Dendritic cell treated with granulocyte-macrophage colony-stimulating factor and Interleukin-4, amounts not matched to agents 40 ng/mL and 50 ng/mL, for 4 days (primary cell): ENCODE results near the gene ACP4.
"Not testable (repeated sequence)": the region's sequence is repeated elsewhere in the genome, so short reads cannot be mapped to it uniquely, and the experiment has no call there.

Experiments used
- H3K27ac Mint-ChIP-seq: one replicate; pipeline ENCODE4 v1.8.0; 2022; ENCODE audit warnings: mild to moderate bottlenecking, mixed read lengths
- H3K27me3 Mint-ChIP-seq: one replicate; pipeline ENCODE4 v1.8.0; 2022; ENCODE audit warnings: mild to moderate bottlenecking, mixed read lengths
- H3K36me3 Mint-ChIP-seq: one replicate; pipeline ENCODE4 v1.8.0; 2022; ENCODE audit warnings: low read depth, mixed read lengths
- H3K4me1 Mint-ChIP-seq: one replicate; pipeline ENCODE4 v1.8.0; 2022; ENCODE audit warnings: low read depth, mixed read lengths
- H3K4me3 Mint-ChIP-seq: one replicate; pipeline ENCODE4 v1.8.0; 2022; ENCODE audit warnings: mild to moderate bottlenecking, moderate library complexity, mixed read lengths
- H3K9me3 Mint-ChIP-seq: one replicate; pipeline ENCODE4 v1.8.0; 2022; ENCODE audit warnings: mixed read lengths
- intact Hi-C: fragments of 100-400 bp; cut with micrococcal nuclease; formaldehyde crosslinking; loops from one replicate; pipeline ENCODE4 v1.15.0; 2022

The ACP4 gene

GRCh38 chr19:50766746-50767145 lies 23.5 kb upstream of the ACP4 start:
- H3K9me3 Mint-ChIP-seq, intact Hi-C loops, H3K27me3 Mint-ChIP-seq, H3K27ac Mint-ChIP-seq, H3K4me1 Mint-ChIP-seq, H3K4me3 Mint-ChIP-seq, H3K36me3 Mint-ChIP-seq: not testable (repeated sequence)

GRCh38 chr19:50767263-50767662 lies 23.0 kb upstream of the ACP4 start:
- H3K9me3 Mint-ChIP-seq, intact Hi-C loops: not testable (repeated sequence)

DNA sequence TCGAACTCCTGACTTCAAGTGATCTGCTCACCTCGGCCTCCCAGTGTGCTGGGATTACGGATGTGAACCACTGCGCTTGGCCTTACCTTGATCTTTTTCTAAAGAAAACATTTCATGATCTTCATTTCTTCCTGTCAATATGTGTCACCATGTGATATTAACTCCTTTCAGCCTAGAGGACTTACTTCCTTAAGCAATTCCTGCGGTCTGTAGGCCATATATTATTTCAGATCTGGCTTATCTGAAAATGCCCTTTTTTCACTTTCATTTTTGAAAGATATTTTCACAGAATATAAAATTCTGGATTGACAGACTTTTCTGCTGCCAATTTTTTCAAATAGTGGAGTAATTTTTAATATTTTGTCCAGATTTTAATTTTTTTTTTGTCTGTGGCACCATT lies 21.9 kb upstream of the ACP4 start:
- Mint-ChIP-seq H3K27me3 (peaks cover 6% of the 10 kb centered on the region), H3K9me3 (no peaks in the 10 kb centered on the region), H3K4me3 (no peak overlapping the region), H3K27ac (no peak overlapping the region), H3K36me3 (no peaks in the 10 kb centered on the region), H3K4me1 (no peaks in the 10 kb centered on the region)
- intact Hi-C loops = no loop called here

More at GRCh38 chr19:50767263-50767662, 23.0 kb upstream of the ACP4 start:
- H3K27ac Mint-ChIP-seq, H3K4me3 Mint-ChIP-seq, H3K27me3 Mint-ChIP-seq, H3K4me1 Mint-ChIP-seq, H3K36me3 Mint-ChIP-seq: not testable (repeated sequence)

GRCh38 chr19:50770164-50770563 lies 20.1 kb upstream of the ACP4 start, which contains the start of gene GPR32:
Gene GPR32, plus strand, starts transcription at chr19:50770464. Its CDS starts 137 bp downstream, at chr19:50770601.
- H3K4me1 Mint-ChIP-seq, H3K9me3 Mint-ChIP-seq, H3K36me3 Mint-ChIP-seq, H3K27ac Mint-ChIP-seq, H3K4me3 Mint-ChIP-seq, intact Hi-C loops: not testable (repeated sequence)
- peaks cover 14% of the 10 kb centered on the region for H3K27me3 Mint-ChIP-seq

GRCh38 chr19:50770888-50771287 lies 19.3 kb upstream of the ACP4 start:
- Mint-ChIP-seq H3K9me3 (no peaks in the 10 kb centered on the region), H3K4me1 (no peaks in the 10 kb centered on the region), H3K36me3 (no peaks in the 10 kb centered on the region), H3K4me3 (no peak overlapping the region), H3K27me3 (peaks cover 16% of the 10 kb centered on the region), H3K27ac (no peak overlapping the region)
- intact Hi-C loops = no loop called here

DNA sequence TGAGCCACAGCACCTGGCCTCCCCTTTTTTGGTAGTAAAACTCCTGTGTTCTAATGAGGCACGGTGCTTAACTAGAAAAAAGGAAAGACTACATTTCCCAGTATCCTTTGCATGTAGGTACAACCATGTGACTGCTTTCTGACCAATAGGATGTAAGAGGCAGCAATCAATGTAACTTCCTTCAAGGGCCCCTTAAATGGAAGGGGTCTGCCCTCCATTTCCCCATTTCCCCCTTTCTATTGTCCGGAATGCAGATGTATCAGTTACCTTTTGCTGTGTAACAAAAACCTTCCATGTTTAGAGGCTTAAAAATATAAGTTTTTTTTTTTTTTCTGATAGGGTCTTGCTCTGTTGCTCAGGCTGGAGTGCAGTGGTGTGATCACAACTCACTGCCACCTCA lies 17.7 kb upstream of the ACP4 start:
- Mint-ChIP-seq H3K4me3 (no peak overlapping the region), H3K4me1 (no peaks in the 10 kb centered on the region), H3K27me3 (peaks cover 28% of the 10 kb centered on the region), H3K27ac (no peak overlapping the region), H3K36me3 (no peaks in the 10 kb centered on the region), H3K9me3 (no peaks in the 10 kb centered on the region)
- intact Hi-C loops = no loop called here

DNA sequence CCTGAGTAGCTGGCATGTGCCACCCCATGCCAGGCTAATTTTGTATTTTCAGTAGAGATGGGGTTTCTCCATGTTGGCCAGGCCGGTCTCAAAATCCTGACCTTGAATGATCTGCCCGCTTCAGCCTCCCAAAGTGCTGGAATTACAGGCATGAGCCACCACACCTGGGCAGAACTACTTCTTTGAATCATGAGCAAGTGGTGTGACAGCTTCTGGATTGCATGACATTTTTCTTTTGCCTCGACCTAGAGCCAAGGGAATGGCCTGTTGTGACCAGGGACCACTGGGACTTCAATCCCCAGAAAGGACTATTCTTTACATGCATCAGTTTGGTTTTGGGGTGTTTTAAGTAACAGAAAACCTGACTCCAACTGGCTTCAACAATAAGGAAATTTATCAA lies 17.3 kb upstream of the ACP4 start:
- H3K9me3 Mint-ChIP-seq, intact Hi-C loops: not testable (repeated sequence)

DNA sequence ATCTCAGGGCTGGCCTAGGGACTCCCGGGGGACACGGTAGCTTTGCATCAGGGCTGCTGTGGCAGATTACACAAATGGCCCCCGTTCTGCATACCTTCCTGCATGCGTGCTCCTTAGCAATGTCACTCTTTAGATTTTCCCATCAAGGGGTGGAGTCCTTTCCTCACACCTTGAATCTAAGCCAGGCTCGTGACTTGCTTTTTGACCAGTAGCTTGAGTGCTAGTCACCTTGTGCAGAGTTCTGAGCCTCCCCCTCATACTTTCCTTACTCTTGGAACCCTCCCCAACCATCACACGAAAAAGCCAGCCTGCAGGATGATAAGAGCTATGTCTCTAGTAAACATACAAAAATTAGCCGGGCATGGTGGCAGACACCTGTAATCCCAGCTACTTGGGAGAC lies 16.8 kb upstream of the ACP4 start:
- peaks cover 38% of the 10 kb centered on the region for H3K27me3 Mint-ChIP-seq
- H3K9me3 Mint-ChIP-seq, H3K27ac Mint-ChIP-seq, intact Hi-C loops, H3K4me1 Mint-ChIP-seq, H3K36me3 Mint-ChIP-seq, H3K4me3 Mint-ChIP-seq: not testable (repeated sequence)

More for the DNA sequence above, 17.3 kb upstream of the ACP4 start:
- not testable (repeated sequence) for H3K27ac Mint-ChIP-seq, H3K4me1 Mint-ChIP-seq, H3K4me3 Mint-ChIP-seq, H3K36me3 Mint-ChIP-seq
- peaks cover 32% of the 10 kb centered on the region for H3K27me3 Mint-ChIP-seq

DNA sequence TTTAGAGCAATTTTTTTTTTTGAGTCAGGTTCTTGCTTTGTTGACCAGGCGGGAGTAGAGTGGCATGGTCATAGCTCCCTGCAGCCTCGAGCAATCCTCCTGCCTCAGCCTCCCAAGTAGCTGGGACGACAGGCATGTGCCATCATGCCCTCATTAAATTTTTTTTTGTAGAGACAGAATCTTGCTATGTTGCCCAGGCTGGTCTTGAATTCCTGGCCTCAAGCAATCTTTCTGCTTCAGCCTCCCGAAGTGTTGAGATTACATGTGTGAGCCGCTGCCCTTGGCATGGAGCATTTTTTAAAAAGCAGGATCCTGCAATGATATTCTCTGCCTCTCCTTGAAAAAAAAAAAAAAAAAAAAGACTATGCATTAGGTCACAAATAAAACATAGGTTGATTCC lies 14.1 kb upstream of the ACP4 start:
- intact Hi-C loops = no loop called here
- no peaks in the 10 kb centered on the region for H3K9me3 Mint-ChIP-seq
- no peak overlapping the region for H3K27ac Mint-ChIP-seq
- no peaks in the 10 kb centered on the region for H3K36me3 Mint-ChIP-seq
- H3K4me1 Mint-ChIP-seq = peaks cover 6% of the 10 kb centered on the region
- H3K27me3 Mint-ChIP-seq = peaks cover 64% of the 10 kb centered on the region
- H3K4me3 Mint-ChIP-seq = no peak overlapping the region

DNA sequence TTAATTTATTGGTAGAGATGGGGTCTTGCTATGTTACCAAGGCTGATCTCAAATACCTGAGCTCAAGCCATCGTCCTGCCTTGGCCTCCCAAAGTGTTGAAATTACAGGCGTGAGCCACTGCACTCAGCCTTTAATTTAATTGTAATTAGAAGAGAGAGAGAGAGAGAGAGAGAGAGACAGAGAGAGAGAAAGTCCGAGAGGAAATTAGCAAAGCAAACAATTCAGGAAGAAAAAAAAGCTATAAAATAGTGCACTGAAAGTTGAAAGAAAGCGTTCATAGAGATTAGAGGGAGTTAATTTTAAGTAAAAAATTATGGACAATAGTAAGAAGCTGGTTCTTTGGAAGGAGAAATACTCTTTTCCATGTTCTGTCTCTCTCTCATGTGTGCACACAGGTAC lies 13.0 kb upstream of the ACP4 start:
- Mint-ChIP-seq H3K4me3 (no peak overlapping the region), H3K36me3 (no peaks in the 10 kb centered on the region), H3K27me3 (peaks cover 75% of the 10 kb centered on the region), H3K9me3 (no peaks in the 10 kb centered on the region), H3K27ac (no peak overlapping the region), H3K4me1 (peaks cover 6% of the 10 kb centered on the region)
- intact Hi-C loops = no loop called here

GRCh38 chr19:50777830-50778303 lies 12.3 kb upstream of the ACP4 start:
- intact Hi-C loops = no loop called here
- Mint-ChIP-seq H3K9me3 (no peaks in the 10 kb centered on the region), H3K4me3 (no peak overlapping the region), H3K27ac (no peak overlapping the region), H3K4me1 (peaks cover 6% of the 10 kb centered on the region), H3K27me3 (peaks cover 80% of the 10 kb centered on the region), H3K36me3 (no peaks in the 10 kb centered on the region)

GRCh38 chr19:50778906-50779430 lies 11.2 kb upstream of the ACP4 start:
- intact Hi-C loops = no loop called here
- no peaks in the 10 kb centered on the region for H3K36me3 Mint-ChIP-seq
- no peak overlapping the region for H3K4me3 Mint-ChIP-seq
- peaks cover 82% of the 10 kb centered on the region for H3K27me3 Mint-ChIP-seq
- H3K9me3 Mint-ChIP-seq = no peaks in the 10 kb centered on the region
- peaks cover 6% of the 10 kb centered on the region for H3K4me1 Mint-ChIP-seq
- no peak overlapping the region for H3K27ac Mint-ChIP-seq

GRCh38 chr19:50779504-50780457 lies 10.4 kb upstream of the ACP4 start:
- Mint-ChIP-seq H3K27ac (no peak overlapping the region), H3K9me3 (no peaks in the 10 kb centered on the region), H3K36me3 (no peaks in the 10 kb centered on the region), H3K4me3 (no peak overlapping the region), H3K4me1 (peaks cover 6% of the 10 kb centered on the region), H3K27me3 (peaks cover 76% of the 10 kb centered on the region)
- intact Hi-C loops = no loop called here

DNA sequence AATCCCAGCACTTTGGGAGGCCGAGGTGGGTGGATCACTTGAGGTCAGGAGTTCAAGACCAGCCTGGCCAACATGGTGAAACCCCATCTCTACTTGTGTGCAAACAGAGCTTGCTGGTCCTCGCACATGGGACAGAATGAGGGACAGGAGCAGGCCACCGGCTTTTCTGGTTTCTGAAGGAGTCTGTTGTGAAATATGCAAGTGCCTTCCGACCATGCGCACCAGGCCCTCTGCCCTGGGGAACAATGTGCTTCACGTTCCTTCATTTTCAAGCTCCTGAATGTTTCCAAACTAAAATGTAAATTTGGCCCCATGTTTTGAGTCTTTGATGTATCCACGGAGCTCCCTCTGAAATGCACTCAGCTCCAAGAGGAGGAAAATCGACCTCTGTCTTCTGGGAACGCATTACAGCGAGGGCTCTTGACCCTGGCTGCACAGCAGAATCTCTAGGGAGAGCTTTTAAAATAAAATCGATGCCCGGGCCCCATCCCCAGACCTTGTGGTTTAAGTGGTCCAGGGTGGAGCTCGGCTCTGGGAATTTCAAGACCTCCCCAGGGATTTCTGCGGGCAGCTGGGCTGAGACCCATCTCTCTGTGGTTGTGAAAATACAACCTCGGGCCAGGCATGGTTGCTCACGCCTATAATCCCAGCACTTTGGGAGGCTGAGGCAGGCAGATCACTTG lies 9.3 kb upstream of the ACP4 start:
- Mint-ChIP-seq H3K27me3 (peaks cover 75% of the 10 kb centered on the region), H3K4me3 (no peak overlapping the region)

More for the DNA sequence above, 9.3 kb upstream of the ACP4 start:
- H3K9me3 Mint-ChIP-seq = no peaks in the 10 kb centered on the region
- intact Hi-C loops = no loop called here
- peaks cover 6% of the 10 kb centered on the region for H3K4me1 Mint-ChIP-seq
- no peaks in the 10 kb centered on the region for H3K36me3 Mint-ChIP-seq
- H3K27ac Mint-ChIP-seq = no peak overlapping the region
